SK-N-SH treated with all-trans-retinoic acid at 6 μM for 48 hours (cell line): ENCODE measurements around the gene CTIF.

Experiments
- ATAC-seq: fragments of 200-7000 bp; cut with Tn5 transposase; 3 replicates; pipeline ENCODE4 v1.9.1; 2020; ENCODE audit warnings: mild to moderate bottlenecking, moderate library complexity
- ARNTL ChIP-seq: fragments of 450-650 bp; formaldehyde crosslinking; IDR thresholded peaks from 2 replicates; pipeline ENCODE4 v1.5.0; 2020; ENCODE audit warnings: low read depth, mild to moderate bottlenecking, moderate library complexity, borderline replicate concordance
- BACH2 ChIP-seq: fragments of 250-450 bp; sonication (Bioruptor Pico); IDR thresholded peaks from 2 replicates; pipeline ENCODE4 v1.9.0; 2021; ENCODE audit warnings: mild to moderate bottlenecking, borderline replicate concordance
- CSDC2 ChIP-seq: fragments of 250-450 bp; sonication (Bioruptor Pico); IDR thresholded peaks from 2 replicates; pipeline ENCODE4 v1.5.0; 2020; ENCODE audit warnings: mild to moderate bottlenecking, moderate library complexity
- ESRRG ChIP-seq: fragments of 250-450 bp; sonication (Bioruptor Pico); IDR thresholded peaks from 2 replicates; pipeline ENCODE4 v1.6.1; 2021; ENCODE audit warnings: mild to moderate bottlenecking
- GLIS3 ChIP-seq: fragments of 250-450 bp; sonication (Bioruptor Pico); IDR thresholded peaks from 2 replicates; pipeline ENCODE4 v1.5.0; 2020; ENCODE audit warnings: mild to moderate bottlenecking, moderate library complexity
- ISL1 ChIP-seq: fragments of 250-450 bp; sonication (Bioruptor Pico); IDR thresholded peaks from 2 replicates; pipeline ENCODE4 v2.1.2; 2022; ENCODE audit warnings: mild to moderate bottlenecking, moderate library complexity
- OSR1 ChIP-seq: fragments of 250-450 bp; sonication (Bioruptor Pico); IDR thresholded peaks from 2 replicates; pipeline ENCODE4 v1.8.0; 2022; ENCODE audit warnings: moderate library complexity, mild to moderate bottlenecking, inconsistent platforms
- PPARA ChIP-seq: fragments of 250-450 bp; sonication (Bioruptor Pico); IDR thresholded peaks from 2 replicates; pipeline ENCODE4 v1.5.0; 2020; ENCODE audit warnings: mild to moderate bottlenecking, borderline replicate concordance
- RARB ChIP-seq: fragments of 250-450 bp; sonication (Bioruptor Pico); IDR thresholded peaks from 2 replicates; pipeline ENCODE4 v1.8.0; 2021; ENCODE audit warnings: mild to moderate bottlenecking, moderate library complexity
- SNAI2 ChIP-seq: fragments of 250-450 bp; sonication (Bioruptor Pico); IDR thresholded peaks from 2 replicates; pipeline ENCODE4 v1.5.0; 2020; ENCODE audit warnings: mild to moderate bottlenecking, moderate library complexity
- TCF4 ChIP-seq: fragments of 250-450 bp; sonication (Bioruptor Pico); IDR thresholded peaks from 2 replicates; pipeline ENCODE4 v1.8.0; 2021; ENCODE audit warnings: mild to moderate bottlenecking, moderate library complexity, borderline replicate concordance
- TOX ChIP-seq: fragments of 250-450 bp; sonication (Bioruptor Pico); IDR thresholded peaks from 2 replicates; pipeline ENCODE4 v1.8.0; 2021; ENCODE audit warnings: mild to moderate bottlenecking, moderate library complexity, borderline replicate concordance
- ZC3H10 ChIP-seq: fragments of 250-450 bp; sonication (Bioruptor Pico); IDR thresholded peaks from 2 replicates; pipeline ENCODE4 v1.5.1; 2021; ENCODE audit warnings: mild to moderate bottlenecking, moderate library complexity
- ZFP3 ChIP-seq: fragments of 250-450 bp; sonication (Bioruptor Pico); IDR thresholded peaks from 2 replicates; pipeline ENCODE4 v1.5.0; 2020; ENCODE audit warnings: mild to moderate bottlenecking, moderate library complexity
- ZFP30 ChIP-seq: fragments of 450-650 bp; formaldehyde crosslinking; IDR thresholded peaks from 2 replicates; pipeline ENCODE4 v1.5.0; 2022; ENCODE audit warnings: mild to moderate bottlenecking, moderate library complexity
- ZNF8 ChIP-seq: fragments of 450-650 bp; formaldehyde crosslinking; IDR thresholded peaks from 2 replicates; pipeline ENCODE4 v1.5.0; 2020; ENCODE audit warnings: mild to moderate bottlenecking, moderate library complexity
- TF ChIP-seq, protein P1 (sequence below): fragments of 250-450 bp; sonication (Bioruptor Pico); IDR thresholded peaks from 2 replicates; pipeline ENCODE4 v1.8.0; 2021; ENCODE audit warnings: low read depth, mild to moderate bottlenecking, moderate library complexity, borderline replicate concordance
- TF ChIP-seq, protein P2 (sequence below): fragments of 250-450 bp; sonication (Bioruptor Pico); IDR thresholded peaks from 2 replicates; pipeline ENCODE4 v1.8.0; 2020; ENCODE audit warnings: mild to moderate bottlenecking, moderate library complexity, borderline replicate concordance
- TF ChIP-seq, protein P3 (sequence below): fragments of 250-450 bp; sonication (Bioruptor Pico); IDR thresholded peaks from 2 replicates; pipeline ENCODE4 v1.5.1; 2020; ENCODE audit warnings: low read depth, mild to moderate bottlenecking, moderate library complexity
- TF ChIP-seq, protein P4 (sequence below): fragments of 250-450 bp; sonication (Bioruptor Pico); IDR thresholded peaks from 2 replicates; pipeline ENCODE4 v1.5.1; 2021; ENCODE audit warnings: mild to moderate bottlenecking, moderate library complexity

The CTIF gene

DNA sequence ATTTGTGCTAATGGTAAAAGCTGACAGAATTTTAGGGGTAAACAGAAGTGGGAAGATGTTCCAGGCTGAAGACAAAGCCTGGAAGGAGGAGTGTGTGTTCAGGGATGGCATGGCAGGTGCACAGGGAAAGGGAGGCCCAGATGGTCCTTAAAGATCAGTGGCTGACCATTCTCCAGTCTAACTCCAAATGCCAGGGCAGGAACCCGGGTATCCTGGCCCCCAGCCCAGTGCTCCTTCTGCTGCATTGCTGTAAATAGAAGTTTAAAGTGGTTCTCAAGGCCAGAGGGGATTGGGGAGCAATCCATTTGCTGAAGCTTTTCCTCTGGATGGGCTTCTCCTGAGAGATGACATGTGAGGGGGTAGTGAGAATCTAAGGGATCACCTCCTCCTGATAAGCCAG lies 158.6 kb downstream of the CTIF start (continued):
- TF ChIP-seq, protein P1, sequence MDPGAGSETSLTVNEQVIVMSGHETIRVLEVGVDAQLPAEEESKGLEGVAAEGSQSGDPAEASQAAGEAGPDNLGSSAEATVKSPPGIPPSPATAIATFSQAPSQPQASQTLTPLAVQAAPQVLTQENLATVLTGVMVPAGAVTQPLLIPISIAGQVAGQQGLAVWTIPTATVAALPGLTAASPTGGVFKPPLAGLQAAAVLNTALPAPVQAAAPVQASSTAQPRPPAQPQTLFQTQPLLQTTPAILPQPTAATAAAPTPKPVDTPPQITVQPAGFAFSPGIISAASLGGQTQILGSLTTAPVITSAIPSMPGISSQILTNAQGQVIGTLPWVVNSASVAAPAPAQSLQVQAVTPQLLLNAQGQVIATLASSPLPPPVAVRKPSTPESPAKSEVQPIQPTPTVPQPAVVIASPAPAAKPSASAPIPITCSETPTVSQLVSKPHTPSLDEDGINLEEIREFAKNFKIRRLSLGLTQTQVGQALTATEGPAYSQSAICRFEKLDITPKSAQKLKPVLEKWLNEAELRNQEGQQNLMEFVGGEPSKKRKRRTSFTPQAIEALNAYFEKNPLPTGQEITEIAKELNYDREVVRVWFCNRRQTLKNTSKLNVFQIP = no peak
- TF ChIP-seq OSR1 (CRISPR knock-in tag) = no peak
- TF ChIP-seq GLIS3 (CRISPR knock-in tag) = no peak
- TF ChIP-seq RARB (CRISPR knock-in tag) = no peak
- TF ChIP-seq, all 23 proteins: peak for 0

- ATAC-seq = no peak
- TF ChIP-seq OSR1 (CRISPR knock-in tag) (no peak), RARB (CRISPR knock-in tag) (no peak), CSDC2 (CRISPR knock-in tag) (no peak), TOX (CRISPR knock-in tag) (no peak), ESRRG (CRISPR knock-in tag) (no peak), ISL1 (CRISPR knock-in tag) (no peak), ZFP3 (CRISPR knock-in tag) (no peak), PPARA (CRISPR knock-in tag) (no peak), BACH2 (CRISPR knock-in tag) (no peak), SNAI2 (no peak), ZNF8 (no peak), ARNTL (no peak)
- TF ChIP-seq, protein P2, sequence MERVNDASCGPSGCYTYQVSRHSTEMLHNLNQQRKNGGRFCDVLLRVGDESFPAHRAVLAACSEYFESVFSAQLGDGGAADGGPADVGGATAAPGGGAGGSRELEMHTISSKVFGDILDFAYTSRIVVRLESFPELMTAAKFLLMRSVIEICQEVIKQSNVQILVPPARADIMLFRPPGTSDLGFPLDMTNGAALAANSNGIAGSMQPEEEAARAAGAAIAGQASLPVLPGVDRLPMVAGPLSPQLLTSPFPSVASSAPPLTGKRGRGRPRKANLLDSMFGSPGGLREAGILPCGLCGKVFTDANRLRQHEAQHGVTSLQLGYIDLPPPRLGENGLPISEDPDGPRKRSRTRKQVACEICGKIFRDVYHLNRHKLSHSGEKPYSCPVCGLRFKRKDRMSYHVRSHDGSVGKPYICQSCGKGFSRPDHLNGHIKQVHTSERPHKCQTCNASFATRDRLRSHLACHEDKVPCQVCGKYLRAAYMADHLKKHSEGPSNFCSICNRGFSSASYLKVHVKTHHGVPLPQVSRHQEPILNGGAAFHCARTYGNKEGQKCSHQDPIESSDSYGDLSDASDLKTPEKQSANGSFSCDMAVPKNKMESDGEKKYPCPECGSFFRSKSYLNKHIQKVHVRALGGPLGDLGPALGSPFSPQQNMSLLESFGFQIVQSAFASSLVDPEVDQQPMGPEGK = no peak
- TF ChIP-seq, protein P3, sequence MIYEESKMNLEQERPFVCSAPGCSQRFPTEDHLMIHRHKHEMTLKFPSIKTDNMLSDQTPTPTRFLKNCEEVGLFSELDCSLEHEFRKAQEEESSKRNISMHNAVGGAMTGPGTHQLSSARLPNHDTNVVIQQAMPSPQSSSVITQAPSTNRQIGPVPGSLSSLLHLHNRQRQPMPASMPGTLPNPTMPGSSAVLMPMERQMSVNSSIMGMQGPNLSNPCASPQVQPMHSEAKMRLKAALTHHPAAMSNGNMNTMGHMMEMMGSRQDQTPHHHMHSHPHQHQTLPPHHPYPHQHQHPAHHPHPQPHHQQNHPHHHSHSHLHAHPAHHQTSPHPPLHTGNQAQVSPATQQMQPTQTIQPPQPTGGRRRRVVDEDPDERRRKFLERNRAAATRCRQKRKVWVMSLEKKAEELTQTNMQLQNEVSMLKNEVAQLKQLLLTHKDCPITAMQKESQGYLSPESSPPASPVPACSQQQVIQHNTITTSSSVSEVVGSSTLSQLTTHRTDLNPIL (CRISPR knock-in tag) = no peak
- TF ChIP-seq, protein P1 = no peak
Measured at GRCh38 chr18:48698707-48699106, 159.9 kb downstream of the CTIF start.

DNA sequence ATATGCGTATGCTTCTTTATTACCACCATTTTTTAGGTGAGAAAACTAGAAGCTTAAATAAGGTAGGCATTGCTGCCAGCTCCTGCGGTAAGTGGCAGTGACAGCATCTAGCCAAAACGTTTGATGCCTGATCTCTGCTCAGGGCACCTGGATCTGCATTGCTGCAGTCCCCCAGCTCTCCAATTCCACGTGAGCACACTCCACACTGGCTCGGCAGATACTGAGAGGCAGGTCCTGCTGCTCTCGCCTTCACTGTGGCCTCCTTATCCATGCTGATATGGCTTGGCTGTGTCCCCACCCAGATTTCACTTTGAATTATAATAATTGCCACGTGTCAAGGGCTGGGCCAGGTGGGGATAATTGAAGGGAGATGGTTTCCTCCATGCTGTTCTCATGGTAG lies 160.9 kb downstream of the CTIF start:
- no peak for TF ChIP-seq CSDC2 (CRISPR knock-in tag)
- TF ChIP-seq ARNTL = no peak
- no peak for TF ChIP-seq GLIS3 (CRISPR knock-in tag)
- no peak for ATAC-seq

DNA sequence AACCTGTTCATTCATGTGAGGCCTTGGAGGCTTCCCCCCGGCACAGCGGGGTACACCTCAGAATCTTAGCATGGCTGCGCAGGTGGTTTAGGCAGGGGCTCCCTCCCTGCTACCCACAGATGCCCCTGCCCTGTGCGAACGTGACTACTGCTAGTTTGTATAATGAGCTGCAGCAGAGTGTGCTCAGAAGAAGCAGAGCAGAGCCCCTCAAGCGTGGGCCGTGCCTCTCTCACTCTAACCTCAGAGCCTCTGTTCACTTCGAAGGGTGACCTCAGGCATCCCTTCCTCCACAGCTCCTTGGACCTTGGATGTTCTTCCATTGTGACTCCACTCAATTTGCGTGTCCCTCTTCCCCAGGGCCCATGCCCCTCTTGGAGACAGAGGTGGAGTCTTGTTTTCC lies 161.6 kb downstream of the CTIF start:
- TF ChIP-seq, protein P1 = no peak
- TF ChIP-seq GLIS3 (CRISPR knock-in tag) = no peak
- TF ChIP-seq, protein P4, sequence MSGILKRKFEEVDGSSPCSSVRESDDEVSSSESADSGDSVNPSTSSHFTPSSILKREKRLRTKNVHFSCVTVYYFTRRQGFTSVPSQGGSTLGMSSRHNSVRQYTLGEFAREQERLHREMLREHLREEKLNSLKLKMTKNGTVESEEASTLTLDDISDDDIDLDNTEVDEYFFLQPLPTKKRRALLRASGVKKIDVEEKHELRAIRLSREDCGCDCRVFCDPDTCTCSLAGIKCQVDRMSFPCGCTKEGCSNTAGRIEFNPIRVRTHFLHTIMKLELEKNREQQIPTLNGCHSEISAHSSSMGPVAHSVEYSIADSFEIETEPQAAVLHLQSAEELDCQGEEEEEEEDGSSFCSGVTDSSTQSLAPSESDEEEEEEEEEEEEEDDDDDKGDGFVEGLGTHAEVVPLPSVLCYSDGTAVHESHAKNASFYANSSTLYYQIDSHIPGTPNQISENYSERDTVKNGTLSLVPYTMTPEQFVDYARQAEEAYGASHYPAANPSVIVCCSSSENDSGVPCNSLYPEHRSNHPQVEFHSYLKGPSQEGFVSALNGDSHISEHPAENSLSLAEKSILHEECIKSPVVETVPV (CRISPR knock-in tag) = no peak
- no peak for TF ChIP-seq BACH2 (CRISPR knock-in tag)
- TF ChIP-seq PPARA (CRISPR knock-in tag) = no peak
- TF ChIP-seq ZC3H10 (CRISPR knock-in tag) = no peak
- TF ChIP-seq ZFP3 (CRISPR knock-in tag) = no peak
- TF ChIP-seq, protein P3 (CRISPR knock-in tag) = no peak
- TF ChIP-seq, protein P2 = no peak
- TF ChIP-seq ISL1 (CRISPR knock-in tag) = no peak
- no peak for TF ChIP-seq ESRRG (CRISPR knock-in tag)
- TF ChIP-seq ZFP30 (CRISPR knock-in tag) = no peak
- TF ChIP-seq TCF4 (CRISPR knock-in tag) = no peak
- TF ChIP-seq CSDC2 (CRISPR knock-in tag) = no peak
- no peak for TF ChIP-seq ARNTL
- TF ChIP-seq RARB (CRISPR knock-in tag) = no peak
- TF ChIP-seq OSR1 (CRISPR knock-in tag) = no peak
- ATAC-seq = no peak
